Heart right ventricle (tissue), 16 donors: ENCODE data around the gene TMEM242. TPM values are rescaled to one million over a fixed set of nuclear protein-coding genes. Genes with fewer than 3 reads are reported as not detected.

Source experiments
- ATAC-seq, 8 donors: fragments of 200-7000 bp; cut with Tn5 transposase; one replicate each; pipeline ENCODE4 v1.9.1; 2020; ENCODE audit warnings: mild to moderate bottlenecking in 8 of 8, moderate library complexity in 8 of 8, moderate number of reproducible peaks in 1 of 8
- DNase-seq, 2 donors: peaks; one replicate each; pipeline ENCODE4 v3.0.0-alpha.2; 2020
- H3K27ac ChIP-seq, 10 donors: fragments of 200-600 bp; sonication (generic) in 2 of 10; one replicate each; pipeline versions ENCODE4 v1.5.0 to v1.8.0; 2020 to 2022; ENCODE audit warnings: mild to moderate bottlenecking in 3 of 10
- H3K27me3 ChIP-seq, 7 donors: fragments of 200-600 bp; one replicate each; pipeline ENCODE4 v1.8.0; 2021 to 2022; ENCODE audit warnings: mild to moderate bottlenecking in 2 of 7
- H3K36me3 ChIP-seq, 9 donors: fragments of 200-600 bp; sonication (generic) in 1 of 9; one replicate each; pipeline versions ENCODE4 v1.5.0 to v1.8.0; 2020 to 2022; ENCODE audit warnings: mild to moderate bottlenecking in 2 of 9
- H3K4me1 ChIP-seq, 9 donors: fragments of 200-600 bp; sonication (generic) in 1 of 9; one replicate each; pipeline versions ENCODE4 v1.5.0 to v1.8.0; 2020 to 2022; ENCODE audit warnings: mild to moderate bottlenecking in 4 of 9
- H3K4me3 ChIP-seq, 10 donors: fragments of 200-600 bp; sonication (generic) in 2 of 10; one replicate each; pipeline versions ENCODE4 v1.5.0 to v1.8.0; 2020 to 2022; ENCODE audit warnings: mild to moderate bottlenecking in 7 of 10, moderate library complexity in 2 of 10
- H3K9me3 ChIP-seq, 11 donors: fragments of 200-600 bp in 10 of 11; sonication (generic) in 2 of 11; one replicate each; pipeline versions ENCODE4 v1.5.0 to v1.8.0; 2013 to 2022; ENCODE audit warnings: mild to moderate bottlenecking in 2 of 11, control low read depth in 1 of 11, moderate library complexity in 1 of 11
- CTCF ChIP-seq, 9 donors: fragments of 200-600 bp; sonication (generic) in 2 of 9; IDR thresholded peaks; one replicate each; pipeline versions ENCODE4 v1.5.0 to v1.8.0; 2021 to 2022; ENCODE audit warnings: antibody characterized with exemption in 9 of 9, mild to moderate bottlenecking in 5 of 9, moderate library complexity in 1 of 9
- WGBS, 2 donors: extraction: QIAGEN DNeasy Blood & Tissue Kit; methylation state at CpG; one replicate each; pipeline ENCODE4 v1.1.7; 2013; ENCODE audit warnings: inconsistent platforms in 1 of 2; 5-methylcytosine and 5-hydroxymethylcytosine counted together
- intact Hi-C, 10 donors: fragments of 100-400 bp; cut with DNase I; formaldehyde crosslinking; loops; one replicate each; pipeline versions ENCODE4 v1.11.1 to v1.14.2; 2022
- polyA plus RNA-seq, 2 donors: library from polyadenylated mRNA; stranded (reverse); fragments of 200-250 nt; gene quantifications; one replicate each; pipeline ENCODE4 v1.2.3, GENCODE V29; 2013
- total RNA-seq, 10 donors: library from RNA; stranded (reverse); fragmentation: NEBNext Ultra II Directional in 3 of 10; extraction: Animal tissue kit (Norgen Biotek cat#: 25700) in 3 of 10; gene quantifications; one replicate each; pipeline versions ENCODE4 v1.2.1 to v1.2.4, GENCODE V29; 2021 to 2023
- donor health status: Arrhythmogenic right ventricular cardiomyopathy.
- donor health status: ischemic (EF 13 %, LVEDD 7.1; RV severe dilation, severe dysfunction).
- donor health status: healthy with polysubstance abuse.
- donor health status: DM: no; HTN: yes; CAD: no.
- donor health status: DM: no; HTN: no; CAD: no.
- donor health status: ischemic (EF 25% LVEDD 6.9; RV normal size, moderate dysfunction).
- donor health status: ischemic (EF 25% LVEDD 5.7; RV mildly dilated, moderate dysfunction).
- donor health status: healthy.
- donor health status: DM: yes; HTN: yes; CAD: no.
- donor health status: Ischemic cardiomyopathy.
- donor health status: ischemic (EF 35%, LVEDD 5.7; RV mildly dilated, moderate dysfunction).
- donor health status: nonischemic (EF 11% LVEDD 7.7; RV severe dilation, severe dysfunction).
- donor health status: DM: yes; HTN: yes; CAD: no.
- donor health status: PGD.
- donor health status: ischemic (EF 29% LVEDD 5.4; RV normal size, mild dysfunction).
- donor health status: nonischemic (EF 23%, LVEDD 6.1; RV moderate dilation, normal function).

Gene TMEM242
- total and polyA plus RNA-seq, 12 donors, result 8.9 to 18.7 (median 16.2) TPM

GRCh38 chr6:157239671-157240058, 83.7 kb downstream of the TMEM242 start:
- Histone ChIP-seq H3K27me3 (peaks cover 0 to 33% (median 0%) of the 10 kb centered on the region in 7 donors), H3K36me3 (no peaks in the 10 kb centered on the region), H3K4me3 (peak overlapping the region in 5 of 10 donors; percentile 13 to 37 (median 32)), H3K9me3 (peaks cover 0 to 9% (median 0%) of the 10 kb centered on the region in 11 donors), H3K4me1 (peaks cover 3 to 57% (median 38%) of the 10 kb centered on the region in 9 donors), H3K27ac (peak overlapping the region in 3 of 10 donors; percentile 21 to 81 (median 67))
- no peak for TF ChIP-seq CTCF (IDR thresholded peaks at IDR 0.05)
- WGBS, 2 donors, result 88 to 92% methylated on average over 12 of the region's 12 CpGs
- ATAC-seq, result no peak
- intact Hi-C loops, result loop anchor here in 2 of 10 donors (5.0 kb wide), 1 partner anchor 33 kb away; no protein-coding TSS in a partner anchor
- DNase-seq, result no peak

Other genes starting within 250 kb of the TMEM242 start
- gene ZDHHC14, start 57.7 kb upstream of the TMEM242 start, total RNA-seq, result 10 to 100 TPM in 9 of 10 donors, 1 to 10 TPM in 1; 9.1 to 31.2 (median 16.3) TPM
- gene ZDHHC14, start 57.7 kb upstream of the TMEM242 start, polyA plus RNA-seq, result 1 to 10 TPM; 7.7 to 9.9 TPM